SU-DHL-6 (cell line): Measurements from ENCODE around the gene UBE2A.

ENCODE experiments used
- CTCF ChIP-seq: fragments of 200-600 bp; sonication (generic); IDR thresholded peaks from one replicate; pipeline ENCODE4 v1.5.1; 2017; ENCODE audit warnings: antibody characterized with exemption, mild to moderate bottlenecking, low read length, moderate library complexity; ENCODE audit not compliant: insufficient read depth, poor library complexity, severe bottlenecking
- EZH2phosphoT487 ChIP-seq: fragments of 200-600 bp; sonication (generic), shearing (Covaris generic); conservative IDR thresholded peaks from 2 replicates; pipeline ENCODE4 v1.6.1; 2018; ENCODE audit warnings: mild to moderate bottlenecking, antibody characterized with exemption, low read length, moderate library complexity, mixed read lengths

- TF ChIP-seq CTCF (no peak), EZH2phosphoT487 (no peak)
These were observed 50.7 kb downstream of the UBE2A start for GRCh38 chrX:119624951-119625668.
